GM18505 (cell line): ENCODE data around the gene PRKG1.
"Not testable (repeated sequence)": the region's sequence is repeated elsewhere in the genome, so short reads cannot be mapped to it uniquely, and the experiment has no call there.

ENCODE experiments used
- ATAC-seq: cut with Tn5 transposase; IDR thresholded peaks from one replicate; pipeline ENCODE4 v1.9.1; 2021; ENCODE audit not compliant: unreplicated experiment
- POLR2A ChIP-seq: IDR thresholded peaks from 4 replicates; pipeline ENCODE4 v1.6.1; 2011; ENCODE audit warnings: borderline replicate concordance; ENCODE audit not compliant: insufficient read depth, insufficient read length; ENCODE audit errors: extremely low read depth

PRKG1 gene

GRCh38 chr10:51521605-51522004, 447.3 kb downstream of the PRKG1 start:
- no peak for ATAC-seq
- TF ChIP-seq POLR2A = no peak

GRCh38 chr10:51522858-51523257, 448.6 kb downstream of the PRKG1 start:
- no peak for TF ChIP-seq POLR2A
- no peak for ATAC-seq

GRCh38 chr10:51523440-51523839, 449.2 kb downstream of the PRKG1 start:
- ATAC-seq = no peak
- TF ChIP-seq POLR2A = no peak

GRCh38 chr10:51524041-51524440, 449.8 kb downstream of the PRKG1 start:
- no peak for ATAC-seq
- TF ChIP-seq POLR2A = no peak

- ATAC-seq = no peak
- no peak for TF ChIP-seq POLR2A
Observed at GRCh38 chr10:51527522-51528219, 453.4 kb downstream of the PRKG1 start.

GRCh38 chr10:51528527-51528926, 454.2 kb downstream of the PRKG1 start:
- no peak for ATAC-seq
- TF ChIP-seq POLR2A = no peak

- ATAC-seq = no peak
- TF ChIP-seq POLR2A = no peak
Observed at GRCh38 chr10:51530541-51530940, 456.3 kb downstream of the PRKG1 start.

- TF ChIP-seq POLR2A = no peak
- ATAC-seq = no peak
Observed at GRCh38 chr10:51532044-51532443, 457.8 kb downstream of the PRKG1 start.

GRCh38 chr10:51542853-51543252, 468.6 kb downstream of the PRKG1 start:
- no peak for ATAC-seq
- no peak for TF ChIP-seq POLR2A

GRCh38 chr10:51544933-51545332, 470.6 kb downstream of the PRKG1 start:
- no peak for TF ChIP-seq POLR2A
- no peak for ATAC-seq

- no peak for TF ChIP-seq POLR2A
- ATAC-seq = no peak
Observed at GRCh38 chr10:51547941-51548340, 473.7 kb downstream of the PRKG1 start.

- TF ChIP-seq POLR2A = no peak
- ATAC-seq = no peak
Observed at GRCh38 chr10:51552879-51553278, 478.6 kb downstream of the PRKG1 start.

- ATAC-seq = no peak
- no peak for TF ChIP-seq POLR2A
Observed at GRCh38 chr10:51564896-51565510, 490.7 kb downstream of the PRKG1 start.

- no peak for ATAC-seq
- no peak for TF ChIP-seq POLR2A
Observed at GRCh38 chr10:51567271-51567670, 493.0 kb downstream of the PRKG1 start.

- no peak for TF ChIP-seq POLR2A
- no peak for ATAC-seq
Observed at GRCh38 chr10:51569467-51569866, 495.2 kb downstream of the PRKG1 start.

GRCh38 chr10:51574248-51575048, 500.2 kb downstream of the PRKG1 start:
- no peak for ATAC-seq
- TF ChIP-seq POLR2A = no peak

- ATAC-seq = not testable (repeated sequence)
Observed at GRCh38 chr10:51581196-51581595, 506.9 kb downstream of the PRKG1 start.
